ENCODE data around the gene ADAMTS15.

- TF ChIP-seq CTCF (IDR thresholded peaks at IDR 0.05), result no peak
- no peak for TF ChIP-seq POLR2A (IDR thresholded peaks at IDR 0.05)
Measured at GRCh38 chr11:130480711-130481140, 32.3 kb downstream of the ADAMTS15 start.

All from lower leg skin (tissue), 3 donors.